ENCODE measurements around the gene NAPG.

GRCh38 chr18:10504723-10505122 is 21.1 kb upstream of the NAPG start:
- TF ChIP-seq POLR2A (IDR thresholded peaks at IDR 0.05; ENCODE audit: low read depth, low read length) (no peak), CTCF (IDR thresholded peaks at IDR 0.05; ENCODE audit: extremely low read depth in 1 of 2, insufficient read depth in 1 of 2, low read depth in 1 of 2, low read length in 2 of 2) (no peak), EZH2 (IDR thresholded peaks at IDR 0.05; ENCODE audit: borderline replicate concordance, low read depth, low read length, severe bottlenecking) (no peak), POLR2AphosphoS5 (IDR thresholded peaks at IDR 0.05; ENCODE audit: insufficient read depth, low read depth, low read length) (no peak), MAX (IDR thresholded peaks at IDR 0.05; ENCODE audit: insufficient read depth, insufficient read length) (no peak), MYC (IDR thresholded peaks at IDR 0.05; ENCODE audit: low read depth, low read length) (no peak)
